OCI-LY7 (cell line): ENCODE results near the gene VENTX. TPM values are rescaled to one million over a fixed set of nuclear protein-coding genes. Genes with fewer than 3 reads are reported as not detected.

Experiments
- BruUV-seq: library from RNA; stranded (reverse); fragments of 400-500 nt; replicated peaks from 2 replicates; lab custom pipeline; 2021; lab: Mats Ljungman, UMichigan
- CTCF ChIA-PET: fragments of 300-600 bp; sonication (Branson Sonifier 250); formaldehyde crosslinking; loops from one replicate; lab custom pipeline; 2022; ENCODE audit warnings: antibody characterized with exemption; ENCODE audit not compliant: unreplicated experiment; lab: Charles Lee
- POLR2A ChIA-PET: fragments of 300-600 bp; sonication (Branson Sonifier 250); formaldehyde crosslinking; loops from one replicate; lab custom pipeline; 2022; ENCODE audit warnings: antibody characterized with exemption; lab: Charles Lee
- DNase-seq: peaks from one replicate; pipeline ENCODE4 v3.0.0-alpha.2; 2015; ENCODE audit warnings: low spot score
- H2AFZ ChIP-seq: fragments of 200-600 bp; sonication (generic), shearing (Covaris generic); 2 replicates; pipeline ENCODE4 v1.6.1; 2014; ENCODE audit warnings: mild to moderate bottlenecking, antibody characterized with exemption, low read length, moderate library complexity
- H3K27ac ChIP-seq: fragments of 200-600 bp; sonication (generic); 2 replicates; pipeline ENCODE4 v1.5.1; 2014; ENCODE audit warnings: mixed run types, low read depth, mild to moderate bottlenecking, moderate library complexity, low read length, inconsistent platforms; ENCODE audit not compliant: poor library complexity, severe bottlenecking
- H3K36me3 ChIP-seq: fragments of 200-600 bp; sonication (generic); 2 replicates; pipeline ENCODE4 v1.6.1; 2014; ENCODE audit warnings: mild to moderate bottlenecking, antibody characterized with exemption, low read length, moderate library complexity, mixed read lengths; ENCODE audit not compliant: insufficient read depth
- H3K4me1 ChIP-seq: fragments of 200-600 bp; sonication (generic); 2 replicates; pipeline ENCODE4 v1.5.1; 2014; ENCODE audit warnings: mild to moderate bottlenecking, low read length; ENCODE audit not compliant: insufficient read depth, poor library complexity, severe bottlenecking
- H3K4me2 ChIP-seq: fragments of 200-600 bp; sonication (generic); 2 replicates; pipeline ENCODE4 v1.6.1; 2014; ENCODE audit warnings: mild to moderate bottlenecking, low read length
- H3K4me3 ChIP-seq: fragments of 200-600 bp; sonication (generic); 2 replicates; pipeline ENCODE4 v1.5.1; 2014; ENCODE audit warnings: mild to moderate bottlenecking, low read depth, low read length; ENCODE audit not compliant: poor library complexity, severe bottlenecking
- H3K79me2 ChIP-seq: fragments of 200-600 bp; sonication (generic); 2 replicates; pipeline ENCODE4 v1.6.1; 2016; ENCODE audit warnings: low read depth, mild to moderate bottlenecking, low read length, moderate library complexity, mixed read lengths; ENCODE audit not compliant: insufficient read depth
- H3K9me2 ChIP-seq: fragments of 200-600 bp; sonication (generic); 2 replicates; pipeline ENCODE4 v1.6.1; 2016; ENCODE audit warnings: mild to moderate bottlenecking, low read length, mixed read lengths; ENCODE audit not compliant: insufficient read depth
- H3K9me3 ChIP-seq: fragments of 200-600 bp; sonication (generic); 2 replicates; pipeline ENCODE4 v1.6.1; 2014; ENCODE audit warnings: mild to moderate bottlenecking, mixed run types, low read length, mixed read lengths
- H4K20me1 ChIP-seq: fragments of 200-600 bp; sonication (generic); 2 replicates; pipeline ENCODE4 v1.6.1; 2014; ENCODE audit warnings: mild to moderate bottlenecking, antibody characterized with exemption, low read length, moderate library complexity, mixed read lengths; ENCODE audit not compliant: insufficient read depth
- CTCF ChIP-seq: fragments of 200-600 bp; sonication (generic); conservative IDR thresholded peaks from 2 replicates; pipeline ENCODE4 v1.5.1; 2014; ENCODE audit warnings: mild to moderate bottlenecking, antibody characterized with exemption, low read length, moderate library complexity, mixed read lengths
- EZH2phosphoT487 ChIP-seq: fragments of 200-600 bp; sonication (generic); IDR thresholded peaks from 2 replicates; pipeline ENCODE4 v1.6.1; 2018; ENCODE audit warnings: low read depth, borderline replicate concordance, mild to moderate bottlenecking, mixed run types, antibody characterized with exemption, low read length, moderate library complexity, mixed read lengths
- intact Hi-C: fragments of 100-400 bp; cut with micrococcal nuclease; formaldehyde crosslinking; loops from one replicate; pipeline ENCODE4 v1.10.0; 2022; ENCODE audit not compliant: unreplicated experiment
- total RNA-seq, 2 experiments: library from RNA; depleted of rRNA in 1 of 2; stranded (reverse); fragments of >200 nt in 1 of 2; shearing (Covaris generic) in 1 of 2; gene quantifications; 2 replicates each; pipeline ENCODE4 v1.2.3, GENCODE V29; 2014 to 2022

Gene VENTX
- total RNA-seq, 2 experiments from 2014 or later, result not detected

GRCh38 chr10:133224076-133224475, 13.6 kb upstream of the VENTX start:
- no peaks in the 10 kb centered on the region for H3K36me3 ChIP-seq
- H3K9me3 ChIP-seq, result no peaks in the 10 kb centered on the region
- POLR2A ChIA-PET, result no interaction called here
- no peaks in the 10 kb centered on the region for H4K20me1 ChIP-seq
- no peaks in the 10 kb centered on the region for H3K79me2 ChIP-seq
- no peak for DNase-seq
- no peak overlapping the region for H3K27ac ChIP-seq
- no peaks in the 10 kb centered on the region for H3K4me1 ChIP-seq
- H3K4me2 ChIP-seq, result no peak overlapping the region
- H3K4me3 ChIP-seq, result no peak overlapping the region
- H3K9me2 ChIP-seq, result no peaks in the 10 kb centered on the region
- intact Hi-C loops, result no loop called here
- no peak for TF ChIP-seq EZH2phosphoT487
- no peak for TF ChIP-seq CTCF
- CTCF ChIA-PET, result no interaction called here
- H2AFZ ChIP-seq, result no peak overlapping the region
- no TSS peak for BruUV-seq

- POLR2A ChIA-PET, result interaction anchor here (1.0 kb wide), 1 partner anchor 685 kb away, joined by 3 read pairs; no protein-coding TSS in a partner anchor
- intact Hi-C loops, result no loop called here
- no peak overlapping the region for H3K4me2 ChIP-seq
Observed at GRCh38 chr10:133224756-133225372, 12.8 kb upstream of the VENTX start.

More at GRCh38 chr10:133224756-133225372, 12.8 kb upstream of the VENTX start:
- H3K27ac ChIP-seq, result no peak overlapping the region
- TF ChIP-seq CTCF, result no peak
- TF ChIP-seq EZH2phosphoT487, result no peak
- H3K79me2 ChIP-seq, result no peaks in the 10 kb centered on the region
- H3K9me2 ChIP-seq, result no peaks in the 10 kb centered on the region
- BruUV-seq, result no TSS peak
- no peaks in the 10 kb centered on the region for H3K9me3 ChIP-seq
- H3K4me3 ChIP-seq, result no peak overlapping the region
- no peaks in the 10 kb centered on the region for H3K4me1 ChIP-seq
- CTCF ChIA-PET, result no interaction called here
- H3K36me3 ChIP-seq, result no peaks in the 10 kb centered on the region
- no peak for DNase-seq
- no peaks in the 10 kb centered on the region for H4K20me1 ChIP-seq
- H2AFZ ChIP-seq, result no peak overlapping the region
